Measurements from ENCODE around the gene CPPED1.

The CPPED1 gene

GRCh38 chr16:12678983-12679382 is 124.7 kb downstream of the CPPED1 start:
- DNase-seq (ENCODE audit: low read depth), result peak; percentile 7
- H3K4me3 ChIP-seq (ENCODE audit: low read depth, low read length), result no peak overlapping the region
- no peak for TF ChIP-seq CTCF (IDR thresholded peaks at IDR 0.05; ENCODE audit: control insufficient read depth, extremely low read depth, insufficient read depth)

GRCh38 chr16:12677502-12677901 is 126.2 kb downstream of the CPPED1 start:
- no peak for TF ChIP-seq CTCF (IDR thresholded peaks at IDR 0.05; ENCODE audit: control insufficient read depth, extremely low read depth, insufficient read depth)
- H3K4me3 ChIP-seq (ENCODE audit: low read depth, low read length), result no peak overlapping the region
- no peak for DNase-seq (ENCODE audit: low read depth)

GRCh38 chr16:12675852-12676251 is 127.8 kb downstream of the CPPED1 start:
- DNase-seq (ENCODE audit: low read depth), result no peak
- H3K4me3 ChIP-seq (ENCODE audit: low read depth, low read length), result no peak overlapping the region
- TF ChIP-seq CTCF (IDR thresholded peaks at IDR 0.05; ENCODE audit: control insufficient read depth, extremely low read depth, insufficient read depth), result no peak

- no peak for TF ChIP-seq CTCF (IDR thresholded peaks at IDR 0.05; ENCODE audit: control insufficient read depth, extremely low read depth, insufficient read depth)
- H3K4me3 ChIP-seq (ENCODE audit: low read depth, low read length), result no peak overlapping the region
- no peak for DNase-seq (ENCODE audit: low read depth)
Observed at GRCh38 chr16:12675046-12675445, 128.6 kb downstream of the CPPED1 start.

- no peak for DNase-seq (ENCODE audit: low read depth)
- no peak overlapping the region for H3K4me3 ChIP-seq (ENCODE audit: low read depth, low read length)
- no peak for TF ChIP-seq CTCF (IDR thresholded peaks at IDR 0.05; ENCODE audit: control insufficient read depth, extremely low read depth, insufficient read depth)
Observed at GRCh38 chr16:12674524-12674923, 129.2 kb downstream of the CPPED1 start.

- no peak for TF ChIP-seq CTCF (IDR thresholded peaks at IDR 0.05; ENCODE audit: control insufficient read depth, extremely low read depth, insufficient read depth)
- DNase-seq (ENCODE audit: low read depth), result no peak
- H3K4me3 ChIP-seq (ENCODE audit: low read depth, low read length), result no peak overlapping the region
Observed at GRCh38 chr16:12674071-12674470, 129.6 kb downstream of the CPPED1 start.

- no peak overlapping the region for H3K4me3 ChIP-seq (ENCODE audit: low read depth, low read length)
- no peak for DNase-seq (ENCODE audit: low read depth)
- TF ChIP-seq CTCF (IDR thresholded peaks at IDR 0.05; ENCODE audit: control insufficient read depth, extremely low read depth, insufficient read depth), result no peak
Observed at GRCh38 chr16:12673466-12673865, 130.2 kb downstream of the CPPED1 start.
